Stimulated activated memory B cell treated with anti-CD40 and anti-IgM and Interleukin-4, amounts not matched to agents 10 μg/mL and 1 μg/mL and 100 μg/mL, for 72 hours (primary cell): Measurements from ENCODE around the gene CARS1.

ENCODE experiments used
- ATAC-seq: fragments of 150-1000 bp; cut with Tn5 transposase; 2 replicates; pipeline ENCODE4 v1.10.0; 2021
- H3K27ac Mint-ChIP-seq: one replicate; pipeline ENCODE4 v1.8.0; 2022; ENCODE audit warnings: mild to moderate bottlenecking, mixed read lengths
- H3K27me3 Mint-ChIP-seq: one replicate; pipeline ENCODE4 v1.8.0; 2022; ENCODE audit warnings: mixed read lengths
- H3K36me3 Mint-ChIP-seq: one replicate; pipeline ENCODE4 v1.8.0; 2022; ENCODE audit warnings: mixed read lengths
- H3K4me1 Mint-ChIP-seq: one replicate; pipeline ENCODE4 v1.8.0; 2022; ENCODE audit warnings: mixed read lengths
- H3K4me3 Mint-ChIP-seq: one replicate; pipeline ENCODE4 v1.8.0; 2022; ENCODE audit warnings: mild to moderate bottlenecking, moderate library complexity, mixed read lengths
- H3K9me3 Mint-ChIP-seq: one replicate; pipeline ENCODE4 v1.8.0; 2022; ENCODE audit warnings: mixed read lengths

Gene CARS1

GRCh38 chr11:3041699-3042441 is 15.4 kb downstream of the CARS1 start:
- H3K27me3 Mint-ChIP-seq: no peaks in the 10 kb centered on the region
- H3K4me1 Mint-ChIP-seq: peaks cover 29% of the 10 kb centered on the region
- H3K36me3 Mint-ChIP-seq: peaks cover 37% of the 10 kb centered on the region
- H3K27ac Mint-ChIP-seq: peak overlapping the region; percentile 49
- no peak overlapping the region for H3K4me3 Mint-ChIP-seq
- H3K9me3 Mint-ChIP-seq: no peaks in the 10 kb centered on the region
- no peak for ATAC-seq

DNA sequence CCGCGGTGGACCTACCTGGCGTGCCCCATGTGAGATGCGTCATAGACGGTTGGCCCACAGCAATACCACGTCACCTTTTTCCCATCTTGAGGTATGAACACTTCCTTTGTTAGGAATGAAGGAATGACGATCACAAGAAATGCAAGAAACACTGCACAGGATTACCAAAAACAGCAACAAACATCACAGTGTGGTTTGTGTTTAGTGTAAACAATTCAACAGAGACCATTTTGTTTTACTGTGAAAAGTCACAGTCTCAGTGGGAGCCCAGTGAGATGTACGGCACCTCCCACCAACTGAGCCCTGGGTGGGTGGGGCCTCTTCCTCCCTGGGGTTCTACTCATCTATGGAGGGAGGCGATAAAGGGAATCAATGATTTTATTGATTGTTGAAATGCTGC is 16.3 kb downstream of the CARS1 start:
- Mint-ChIP-seq H3K4me3 (no peak overlapping the region), H3K4me1 (peaks cover 39% of the 10 kb centered on the region), H3K36me3 (peaks cover 47% of the 10 kb centered on the region), H3K27ac (no peak overlapping the region), H3K9me3 (no peaks in the 10 kb centered on the region), H3K27me3 (no peaks in the 10 kb centered on the region)
- ATAC-seq: no peak

- no peak overlapping the region for H3K4me3 Mint-ChIP-seq
- no peaks in the 10 kb centered on the region for H3K27me3 Mint-ChIP-seq
- H3K27ac Mint-ChIP-seq: no peak overlapping the region
- peaks cover 34% of the 10 kb centered on the region for H3K4me1 Mint-ChIP-seq
- peaks cover 53% of the 10 kb centered on the region for H3K36me3 Mint-ChIP-seq
- no peaks in the 10 kb centered on the region for H3K9me3 Mint-ChIP-seq
- no peak for ATAC-seq
Measured at GRCh38 chr11:3037945-3038271, 19.3 kb downstream of the CARS1 start.

- Mint-ChIP-seq H3K36me3 (peaks cover 60% of the 10 kb centered on the region), H3K9me3 (no peaks in the 10 kb centered on the region), H3K4me3 (no peak overlapping the region), H3K4me1 (peaks cover 37% of the 10 kb centered on the region), H3K27ac (peak overlapping the region; percentile 83), H3K27me3 (no peaks in the 10 kb centered on the region)
- ATAC-seq: peak; percentile 42
Measured at GRCh38 chr11:3037040-3037944, 19.9 kb downstream of the CARS1 start.

- no peaks in the 10 kb centered on the region for H3K9me3 Mint-ChIP-seq
- no peaks in the 10 kb centered on the region for H3K27me3 Mint-ChIP-seq
- H3K4me1 Mint-ChIP-seq: peaks cover 41% of the 10 kb centered on the region
- peak; percentile 74 for ATAC-seq
- H3K4me3 Mint-ChIP-seq: peak overlapping the region; percentile 19
- H3K27ac Mint-ChIP-seq: peak overlapping the region; percentile 83
- peaks cover 59% of the 10 kb centered on the region for H3K36me3 Mint-ChIP-seq
Measured at GRCh38 chr11:3036419-3036818, 20.8 kb downstream of the CARS1 start.

DNA sequence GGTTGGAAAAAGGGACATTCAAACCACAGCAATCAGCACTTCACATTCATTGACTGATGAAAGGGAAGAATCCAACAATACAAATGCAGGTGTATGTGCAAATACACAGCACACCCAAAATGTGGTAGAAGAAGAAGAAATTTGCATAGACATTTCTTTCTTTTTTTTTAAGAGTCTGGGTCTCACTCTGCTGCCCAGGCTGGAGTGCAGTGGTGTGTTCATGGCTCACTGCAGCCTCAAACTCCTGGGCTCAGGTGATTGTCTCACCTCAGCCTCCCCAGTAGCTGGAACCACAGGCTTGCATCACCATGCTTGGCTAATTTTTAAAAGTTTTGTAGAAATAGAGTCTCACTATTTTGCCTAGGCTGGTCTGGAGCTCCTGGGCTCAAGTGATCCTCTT is 21.9 kb downstream of the CARS1 start:
- H3K4me1 Mint-ChIP-seq: peaks cover 51% of the 10 kb centered on the region
- no peak overlapping the region for H3K4me3 Mint-ChIP-seq
- H3K27ac Mint-ChIP-seq: peak overlapping the region; percentile 83
- no peaks in the 10 kb centered on the region for H3K27me3 Mint-ChIP-seq
- ATAC-seq: peak; percentile 70
- H3K9me3 Mint-ChIP-seq: no peaks in the 10 kb centered on the region
- peaks cover 64% of the 10 kb centered on the region for H3K36me3 Mint-ChIP-seq

DNA sequence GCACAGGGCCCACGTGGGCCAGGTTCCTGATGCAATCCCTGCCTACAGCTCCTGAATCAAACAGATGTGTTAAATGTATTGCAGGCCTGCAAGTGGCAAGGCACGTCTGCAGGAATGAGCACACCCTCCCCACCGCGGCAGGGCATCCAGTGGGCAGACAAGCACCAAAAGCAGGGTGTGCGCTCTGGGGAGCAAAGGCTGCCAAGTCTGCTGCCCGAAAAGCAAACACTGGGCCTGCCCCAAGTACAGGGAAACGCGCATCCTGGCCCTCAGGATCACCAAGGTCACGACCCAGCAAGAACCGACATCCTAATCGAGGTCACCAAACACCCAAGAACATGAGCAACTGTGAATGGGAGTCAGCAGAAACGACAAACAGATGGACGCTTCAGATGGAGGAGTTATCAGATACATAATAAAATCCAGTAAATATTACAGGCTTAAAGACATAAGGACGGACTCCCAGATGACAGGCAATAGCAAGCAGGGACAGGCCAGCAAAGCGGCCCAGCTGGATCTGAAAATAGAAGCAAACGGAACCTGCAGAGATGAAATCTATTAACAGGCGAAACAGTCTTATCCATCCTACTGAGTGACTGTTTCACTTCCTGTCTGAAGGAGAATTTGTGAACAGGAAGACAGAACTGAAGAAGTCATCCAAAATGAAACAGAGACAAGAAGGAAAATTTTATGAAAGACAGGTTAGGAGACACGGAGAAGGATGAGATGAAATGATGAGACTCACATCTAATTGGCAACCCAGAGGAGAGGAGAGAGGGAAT is 26.7 kb downstream of the CARS1 start:
- no peak for ATAC-seq
- Mint-ChIP-seq H3K36me3 (peaks cover 71% of the 10 kb centered on the region), H3K27ac (peak overlapping the region; percentile 33)

DNA sequence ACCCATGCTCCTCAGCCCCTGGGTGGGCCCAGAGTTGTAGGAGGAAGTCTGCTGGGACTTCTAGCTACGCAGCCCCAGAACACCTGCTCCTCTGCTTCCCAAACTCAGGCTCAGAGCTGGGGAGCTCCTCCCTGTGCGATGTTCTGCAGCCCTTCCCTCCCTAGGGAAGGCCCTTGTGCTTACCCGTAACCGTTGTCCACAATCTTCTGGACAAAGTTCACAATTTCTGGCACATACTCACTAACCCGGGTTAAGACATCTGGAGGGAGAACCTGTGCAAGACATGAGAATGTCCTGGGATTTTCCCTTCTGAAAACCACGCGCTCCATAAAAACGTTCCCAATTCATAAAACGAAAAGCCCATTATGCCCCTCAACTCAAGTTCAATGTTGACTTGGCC is 28.4 kb downstream of the CARS1 start:
- no peak overlapping the region for H3K27ac Mint-ChIP-seq
- no peak for ATAC-seq
- H3K36me3 Mint-ChIP-seq: peaks cover 73% of the 10 kb centered on the region
- H3K9me3 Mint-ChIP-seq: no peaks in the 10 kb centered on the region
- peaks cover 38% of the 10 kb centered on the region for H3K4me1 Mint-ChIP-seq
- no peaks in the 10 kb centered on the region for H3K27me3 Mint-ChIP-seq
- no peak overlapping the region for H3K4me3 Mint-ChIP-seq

More for the DNA sequence above, 26.7 kb downstream of the CARS1 start:
- Mint-ChIP-seq H3K4me1 (peaks cover 46% of the 10 kb centered on the region), H3K27me3 (no peaks in the 10 kb centered on the region), H3K9me3 (no peaks in the 10 kb centered on the region), H3K4me3 (no peak overlapping the region)

GRCh38 chr11:3026803-3027202 is 30.4 kb downstream of the CARS1 start:
- no peak for ATAC-seq
- Mint-ChIP-seq H3K4me1 (peaks cover 47% of the 10 kb centered on the region), H3K4me3 (no peak overlapping the region), H3K9me3 (no peaks in the 10 kb centered on the region), H3K36me3 (peaks cover 70% of the 10 kb centered on the region), H3K27ac (no peak overlapping the region), H3K27me3 (no peaks in the 10 kb centered on the region)

DNA sequence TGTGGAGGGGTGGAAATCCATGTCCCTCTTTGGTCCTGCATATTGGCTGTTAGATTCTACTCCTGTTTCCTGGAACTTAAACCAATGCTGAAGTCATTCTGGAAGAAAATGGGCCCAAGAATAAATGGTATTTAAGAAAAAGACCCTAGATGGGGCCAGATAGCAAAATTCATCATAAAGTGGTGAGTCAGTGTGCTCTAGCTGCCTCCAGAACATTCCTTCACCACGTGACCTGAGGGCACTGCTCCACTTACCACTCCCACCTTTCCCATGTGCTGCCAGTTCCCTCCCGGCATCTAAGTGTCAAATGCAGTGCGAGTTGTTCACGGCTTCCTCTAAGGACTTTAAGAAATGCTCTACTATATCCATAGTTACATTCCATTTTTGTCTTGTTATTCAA is 34.2 kb downstream of the CARS1 start:
- no peak for ATAC-seq
- H3K4me3 Mint-ChIP-seq: no peak overlapping the region
- H3K4me1 Mint-ChIP-seq: peaks cover 28% of the 10 kb centered on the region
- peaks cover 60% of the 10 kb centered on the region for H3K36me3 Mint-ChIP-seq
- H3K27ac Mint-ChIP-seq: peak overlapping the region; percentile 52
- no peaks in the 10 kb centered on the region for H3K27me3 Mint-ChIP-seq
- no peaks in the 10 kb centered on the region for H3K9me3 Mint-ChIP-seq

DNA sequence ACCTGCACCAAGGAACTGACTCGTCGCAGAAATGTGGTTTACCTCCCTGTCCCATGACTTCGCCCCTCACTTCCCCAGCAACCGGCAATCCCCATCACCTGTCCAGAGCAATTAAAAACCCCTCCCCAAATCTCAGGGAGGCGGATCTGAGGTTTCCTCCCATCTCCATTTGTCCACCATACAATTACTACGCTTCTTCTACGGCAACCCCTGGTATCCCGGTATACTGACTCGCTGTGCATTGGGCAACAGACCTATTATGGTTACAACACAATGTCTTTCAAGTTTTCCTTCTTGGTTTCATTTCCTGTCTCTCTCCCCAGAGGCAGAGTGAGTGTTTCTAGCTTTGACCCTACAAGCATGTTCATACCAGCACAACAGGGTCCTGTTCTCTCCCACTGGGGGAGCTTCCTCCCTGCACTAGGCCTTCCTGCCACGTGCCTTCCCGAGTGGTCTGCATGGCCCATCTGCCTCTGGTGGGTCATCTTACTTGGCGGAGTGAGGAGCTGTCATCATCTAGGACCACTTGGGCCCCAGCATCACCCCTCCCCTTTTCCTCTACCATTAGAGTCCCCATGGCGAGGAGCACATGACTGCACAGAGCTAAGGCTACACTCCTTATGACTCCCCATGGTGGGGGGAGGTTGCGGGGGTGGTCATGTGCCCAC is 34.8 kb downstream of the CARS1 start:
- H3K27me3 Mint-ChIP-seq: no peaks in the 10 kb centered on the region
- H3K4me3 Mint-ChIP-seq: peak overlapping the region; percentile 63
- peaks cover 28% of the 10 kb centered on the region for H3K4me1 Mint-ChIP-seq
- H3K36me3 Mint-ChIP-seq: peaks cover 61% of the 10 kb centered on the region
- H3K27ac Mint-ChIP-seq: peak overlapping the region; percentile 52
- peak; percentile 90 for ATAC-seq
- H3K9me3 Mint-ChIP-seq: no peaks in the 10 kb centered on the region

DNA sequence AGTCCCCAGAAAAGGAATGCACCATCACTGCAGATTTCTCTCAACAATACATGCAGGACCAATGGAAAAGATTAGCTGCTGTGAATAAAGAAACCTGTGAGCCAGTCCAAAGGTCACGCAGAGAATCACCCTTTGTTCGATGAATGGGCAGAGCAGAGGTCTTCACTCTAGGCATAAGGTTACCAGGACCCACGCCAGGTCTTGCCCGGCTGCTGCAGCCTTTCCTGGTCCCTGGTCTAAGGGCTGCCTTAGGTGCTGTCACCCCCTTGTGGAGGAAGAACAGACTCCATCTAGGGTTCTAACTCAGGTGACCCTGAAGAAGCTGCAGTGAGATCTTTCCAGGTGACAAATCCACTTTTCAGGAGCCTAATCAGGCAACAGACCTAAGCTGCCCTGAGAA is 36.1 kb downstream of the CARS1 start:
- Mint-ChIP-seq H3K27ac (no peak overlapping the region), H3K9me3 (no peaks in the 10 kb centered on the region), H3K4me3 (no peak overlapping the region), H3K36me3 (peaks cover 60% of the 10 kb centered on the region), H3K27me3 (no peaks in the 10 kb centered on the region), H3K4me1 (peaks cover 28% of the 10 kb centered on the region)
- ATAC-seq: no peak

DNA sequence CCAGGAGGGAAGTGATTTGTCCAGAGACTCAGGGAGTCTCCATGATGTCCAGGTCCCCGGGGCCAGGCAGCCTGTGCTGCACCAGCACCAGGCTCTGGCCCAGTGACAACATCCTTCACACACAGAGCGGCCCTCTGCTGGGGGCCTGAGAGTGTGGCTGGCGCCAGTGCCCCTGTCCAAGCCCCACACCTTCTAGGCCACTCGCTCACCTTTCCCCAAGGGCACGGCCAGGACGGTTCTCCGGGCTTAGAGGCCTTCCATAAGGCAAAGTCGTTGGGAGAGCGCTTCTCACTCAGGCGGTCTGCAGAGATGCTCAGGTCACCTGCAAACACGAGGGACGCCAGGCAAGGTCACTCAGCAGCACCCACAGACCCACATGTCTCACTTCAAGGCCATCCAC is 37.2 kb downstream of the CARS1 start:
- no peak overlapping the region for H3K4me3 Mint-ChIP-seq
- peak overlapping the region; percentile 45 for H3K27ac Mint-ChIP-seq
- no peaks in the 10 kb centered on the region for H3K27me3 Mint-ChIP-seq
- H3K4me1 Mint-ChIP-seq: peaks cover 28% of the 10 kb centered on the region
- H3K36me3 Mint-ChIP-seq: peaks cover 63% of the 10 kb centered on the region
- no peaks in the 10 kb centered on the region for H3K9me3 Mint-ChIP-seq
- ATAC-seq: no peak

DNA sequence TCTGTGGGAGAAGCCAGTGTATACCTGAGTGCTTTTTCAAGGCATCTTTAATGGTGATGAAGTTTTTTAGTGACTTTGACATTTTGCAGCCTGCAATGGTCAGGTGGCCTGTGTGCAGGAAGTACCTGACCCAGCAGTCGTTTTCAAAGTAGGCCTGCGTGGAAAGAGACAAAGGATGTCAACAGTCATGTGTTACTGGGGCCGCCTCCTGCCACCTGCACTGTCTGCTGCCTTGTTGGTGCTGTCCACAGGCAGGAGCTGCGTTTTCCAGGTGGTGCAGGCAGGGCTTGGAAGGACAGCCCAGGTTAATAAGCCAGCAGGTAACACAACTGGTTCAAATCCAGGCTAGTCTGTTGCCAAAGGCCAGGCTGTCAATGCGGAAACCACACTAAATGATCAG is 38.6 kb downstream of the CARS1 start:
- H3K27me3 Mint-ChIP-seq: no peaks in the 10 kb centered on the region
- ATAC-seq: no peak
- no peaks in the 10 kb centered on the region for H3K9me3 Mint-ChIP-seq
- no peak overlapping the region for H3K4me3 Mint-ChIP-seq
- no peak overlapping the region for H3K27ac Mint-ChIP-seq
- H3K4me1 Mint-ChIP-seq: peaks cover 28% of the 10 kb centered on the region
- peaks cover 59% of the 10 kb centered on the region for H3K36me3 Mint-ChIP-seq

DNA sequence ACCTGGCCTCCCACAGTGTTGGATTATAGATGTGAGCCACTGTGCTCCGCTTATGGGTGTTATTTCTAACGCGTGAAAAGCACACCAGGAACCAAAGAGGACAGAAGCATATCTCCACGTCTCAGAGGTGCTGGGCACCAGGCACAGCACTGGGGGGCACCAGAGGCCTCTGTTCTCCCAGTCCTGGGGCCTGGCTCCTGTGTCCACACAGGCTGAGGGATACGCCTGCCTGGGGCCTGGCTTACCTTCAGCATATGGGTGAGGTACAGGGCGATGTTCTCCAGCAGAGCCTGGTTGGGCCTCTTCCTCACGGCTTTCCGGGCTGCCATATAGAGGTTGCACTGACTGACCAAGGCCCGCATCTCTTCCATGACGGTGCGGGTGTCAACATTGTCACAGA is 40.4 kb downstream of the CARS1 start:
- no peaks in the 10 kb centered on the region for H3K27me3 Mint-ChIP-seq
- H3K9me3 Mint-ChIP-seq: no peaks in the 10 kb centered on the region
- peaks cover 53% of the 10 kb centered on the region for H3K36me3 Mint-ChIP-seq
- peaks cover 11% of the 10 kb centered on the region for H3K4me1 Mint-ChIP-seq
- no peak overlapping the region for H3K27ac Mint-ChIP-seq
- no peak overlapping the region for H3K4me3 Mint-ChIP-seq
- ATAC-seq: no peak
